Peyer's patch (tissue), 4 donors: ENCODE data around the gene THRSP.

ENCODE experiments used
- CTCF ChIP-seq, 6 experiments: fragments of 450-650 bp in 4 of 6; fragments of 200-600 bp in 2 of 6; sonication (generic) in 1 of 6; IDR thresholded peaks; one replicate each; pipeline ENCODE4 v1.5.1; 2017 to 2019; ENCODE audit warnings: antibody characterized with exemption in 6 of 6, mild to moderate bottlenecking in 3 of 6, moderate library complexity in 1 of 6
- POLR2A ChIP-seq, 2 donors: fragments of 450-650 bp; IDR thresholded peaks; one replicate each; pipeline ENCODE4 v1.5.1; 2017; ENCODE audit warnings: antibody characterized with exemption in 2 of 2, mild to moderate bottlenecking in 2 of 2, moderate library complexity in 2 of 2

- TF ChIP-seq CTCF (IDR thresholded peaks at IDR 0.05), result no peak
- no peak for TF ChIP-seq POLR2A (IDR thresholded peaks at IDR 0.05)
Observed at GRCh38 chr11:78037825-78038620, 25.6 kb upstream of the THRSP start.
